NK-92 treated with Interleukin-12 subunit alpha and Interleukin-12 subunit beta, amount 100 ng/mL, for 24 hours (cell line): ENCODE data around the gene CDKL2.

Experiments
- DNase-seq: peaks from one replicate; lab custom pipeline; 2025; lab: John Stamatoyannopoulos, UW

The CDKL2 gene

GRCh38 chr4:75639124-75639695, 8.9 kb upstream of the CDKL2 start:
- no peak for DNase-seq

GRCh38 chr4:75637827-75638226, 7.5 kb upstream of the CDKL2 start:
- DNase-seq = no peak

GRCh38 chr4:75637176-75637575, 6.8 kb upstream of the CDKL2 start:
- no peak for DNase-seq

- no peak for DNase-seq
Measured at GRCh38 chr4:75634951-75635350, 4.6 kb upstream of the CDKL2 start.

GRCh38 chr4:75634281-75634680, 4.0 kb upstream of the CDKL2 start:
- DNase-seq = no peak

- no peak for DNase-seq
Measured at GRCh38 chr4:75633846-75634245, 3.5 kb upstream of the CDKL2 start.

GRCh38 chr4:75630937-75631329, 605 bp upstream of the CDKL2 start:
- DNase-seq = no peak

- no peak for DNase-seq
Measured at GRCh38 chr4:75629239-75629638, 1.1 kb downstream of the CDKL2 start.

GRCh38 chr4:75623026-75623425, 7.3 kb downstream of the CDKL2 start:
- DNase-seq = no peak

- DNase-seq = no peak
Measured at GRCh38 chr4:75621715-75622114, 8.6 kb downstream of the CDKL2 start.

- DNase-seq = no peak
Measured at GRCh38 chr4:75612306-75612705, 18.0 kb downstream of the CDKL2 start.

GRCh38 chr4:75605928-75606327, 24.4 kb downstream of the CDKL2 start:
- DNase-seq = no peak

GRCh38 chr4:75599647-75600046, 30.7 kb downstream of the CDKL2 start:
- no peak for DNase-seq

GRCh38 chr4:75598390-75598789, 31.9 kb downstream of the CDKL2 start:
- DNase-seq = no peak

GRCh38 chr4:75596061-75596460, 34.3 kb downstream of the CDKL2 start:
- no peak for DNase-seq

- no peak for DNase-seq
Measured at GRCh38 chr4:75593393-75593792, 36.9 kb downstream of the CDKL2 start.

- no peak for DNase-seq
Measured at GRCh38 chr4:75584067-75584466, 46.3 kb downstream of the CDKL2 start.

GRCh38 chr4:75567725-75568124, 62.6 kb downstream of the CDKL2 start:
- DNase-seq = no peak

- no peak for DNase-seq
Measured at GRCh38 chr4:75566911-75567310, 63.4 kb downstream of the CDKL2 start.

GRCh38 chr4:75565481-75565880, 64.8 kb downstream of the CDKL2 start:
- DNase-seq = no peak

- no peak for DNase-seq
Measured at GRCh38 chr4:75564023-75564422, 66.3 kb downstream of the CDKL2 start.

GRCh38 chr4:75561789-75562188, 68.5 kb downstream of the CDKL2 start:
- DNase-seq = no peak

- DNase-seq = no peak
Measured at GRCh38 chr4:75557696-75558095, 72.6 kb downstream of the CDKL2 start.

- peak; percentile 31 for DNase-seq
Measured at GRCh38 chr4:75555294-75556164, 74.8 kb downstream of the CDKL2 start, which contains the start of gene ODAPH. Gene ODAPH, plus strand, starts transcription at chr4:75556066. Its CDS starts 17 bp downstream, at chr4:75556083.
